OCI-LY3 (cell line): Measurements from ENCODE around the gene BLCAP.
"Not testable (repeated sequence)": the region's sequence is repeated elsewhere in the genome, so short reads cannot be mapped to it uniquely, and the experiment has no call there.

Experiments
- EZH2phosphoT487 ChIP-seq: fragments of 200-600 bp; shearing (Covaris generic); IDR thresholded peaks from 2 replicates; pipeline ENCODE4 v1.6.1; 2018; ENCODE audit warnings: antibody characterized with exemption, mixed run types, low read depth
- TF ChIP-seq, protein P1 (sequence below): fragments of 200-600, 300-600 bp; sonication (generic); IDR thresholded peaks from 2 replicates; pipeline ENCODE4 v1.5.1; 2014; ENCODE audit warnings: antibody characterized with exemption, low read length, low read depth

- TF ChIP-seq, protein P1, sequence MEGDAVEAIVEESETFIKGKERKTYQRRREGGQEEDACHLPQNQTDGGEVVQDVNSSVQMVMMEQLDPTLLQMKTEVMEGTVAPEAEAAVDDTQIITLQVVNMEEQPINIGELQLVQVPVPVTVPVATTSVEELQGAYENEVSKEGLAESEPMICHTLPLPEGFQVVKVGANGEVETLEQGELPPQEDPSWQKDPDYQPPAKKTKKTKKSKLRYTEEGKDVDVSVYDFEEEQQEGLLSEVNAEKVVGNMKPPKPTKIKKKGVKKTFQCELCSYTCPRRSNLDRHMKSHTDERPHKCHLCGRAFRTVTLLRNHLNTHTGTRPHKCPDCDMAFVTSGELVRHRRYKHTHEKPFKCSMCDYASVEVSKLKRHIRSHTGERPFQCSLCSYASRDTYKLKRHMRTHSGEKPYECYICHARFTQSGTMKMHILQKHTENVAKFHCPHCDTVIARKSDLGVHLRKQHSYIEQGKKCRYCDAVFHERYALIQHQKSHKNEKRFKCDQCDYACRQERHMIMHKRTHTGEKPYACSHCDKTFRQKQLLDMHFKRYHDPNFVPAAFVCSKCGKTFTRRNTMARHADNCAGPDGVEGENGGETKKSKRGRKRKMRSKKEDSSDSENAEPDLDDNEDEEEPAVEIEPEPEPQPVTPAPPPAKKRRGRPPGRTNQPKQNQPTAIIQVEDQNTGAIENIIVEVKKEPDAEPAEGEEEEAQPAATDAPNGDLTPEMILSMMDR: not testable (repeated sequence)
- TF ChIP-seq EZH2phosphoT487: not testable (repeated sequence)
Observed at GRCh38 chr20:37540838-37541237, 13.2 kb upstream of the BLCAP start.
